DMS53 treated with DMSO at 0.1 percent for 48 hours (cell line): ENCODE data around the gene TCF7.
"Not testable (repeated sequence)": the region's sequence is repeated elsewhere in the genome, so short reads cannot be mapped to it uniquely, and the experiment has no call there.

Experiments
- DNase-seq: peaks from one replicate; lab custom pipeline; 2025; ENCODE audit not compliant: unreplicated experiment; lab: John Stamatoyannopoulos, UW

The TCF7 gene

GRCh38 chr5:134143431-134143830, 28.9 kb downstream of the TCF7 start:
- no peak for DNase-seq

DNA sequence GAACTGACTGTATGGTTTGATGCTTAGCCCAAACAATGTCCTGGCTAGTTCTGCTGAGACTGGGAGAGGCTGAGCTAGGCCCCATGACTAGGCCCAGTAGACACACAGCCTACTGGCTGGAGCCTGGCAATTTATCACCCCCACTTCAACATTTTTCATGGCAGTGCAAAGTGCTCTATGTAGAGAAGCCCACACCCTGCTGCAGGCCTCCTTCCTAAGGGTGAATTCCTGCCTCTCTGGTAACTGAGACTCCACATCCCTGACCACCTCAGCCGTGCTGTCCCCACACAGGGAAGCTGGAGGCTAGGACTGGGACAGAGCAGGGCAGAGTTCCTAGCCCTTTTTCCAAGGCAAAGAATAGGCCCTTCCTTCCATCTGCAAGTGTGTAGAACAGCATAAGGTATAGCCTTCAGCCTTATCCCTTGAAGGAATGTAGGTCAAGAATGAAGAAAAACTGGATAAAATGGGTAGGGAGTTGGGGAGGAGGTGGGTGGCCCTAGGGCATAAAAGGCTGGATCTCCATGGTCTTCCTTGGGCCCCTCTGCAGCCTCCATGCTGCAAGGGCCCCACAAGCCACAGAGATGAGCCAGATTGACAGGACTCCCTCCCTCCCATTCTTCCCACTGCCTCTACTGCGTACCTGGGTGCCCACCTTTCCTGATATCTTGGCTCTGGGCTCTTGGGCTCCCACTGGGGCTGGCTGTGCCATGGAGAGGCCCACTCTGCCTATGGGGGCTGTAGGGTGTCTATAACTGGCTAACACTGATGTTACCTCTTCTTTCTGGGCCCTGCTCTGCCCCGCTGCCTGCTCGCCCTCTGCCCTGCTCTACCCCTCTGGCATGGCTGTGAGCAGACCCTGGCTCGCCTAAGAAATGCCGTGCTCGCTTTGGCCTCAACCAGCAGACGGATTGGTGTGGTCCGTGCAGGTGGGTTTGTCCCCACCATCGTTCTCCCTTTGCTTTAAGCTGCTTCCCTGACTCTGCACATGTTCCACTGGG, 29.8 kb downstream of the TCF7 start:
- no peak for DNase-seq

- no peak for DNase-seq
Observed at GRCh38 chr5:134145041-134145757, 30.7 kb downstream of the TCF7 start.

- DNase-seq = peak; percentile 64
Observed at GRCh38 chr5:134145779-134146581, 31.5 kb downstream of the TCF7 start.

DNA sequence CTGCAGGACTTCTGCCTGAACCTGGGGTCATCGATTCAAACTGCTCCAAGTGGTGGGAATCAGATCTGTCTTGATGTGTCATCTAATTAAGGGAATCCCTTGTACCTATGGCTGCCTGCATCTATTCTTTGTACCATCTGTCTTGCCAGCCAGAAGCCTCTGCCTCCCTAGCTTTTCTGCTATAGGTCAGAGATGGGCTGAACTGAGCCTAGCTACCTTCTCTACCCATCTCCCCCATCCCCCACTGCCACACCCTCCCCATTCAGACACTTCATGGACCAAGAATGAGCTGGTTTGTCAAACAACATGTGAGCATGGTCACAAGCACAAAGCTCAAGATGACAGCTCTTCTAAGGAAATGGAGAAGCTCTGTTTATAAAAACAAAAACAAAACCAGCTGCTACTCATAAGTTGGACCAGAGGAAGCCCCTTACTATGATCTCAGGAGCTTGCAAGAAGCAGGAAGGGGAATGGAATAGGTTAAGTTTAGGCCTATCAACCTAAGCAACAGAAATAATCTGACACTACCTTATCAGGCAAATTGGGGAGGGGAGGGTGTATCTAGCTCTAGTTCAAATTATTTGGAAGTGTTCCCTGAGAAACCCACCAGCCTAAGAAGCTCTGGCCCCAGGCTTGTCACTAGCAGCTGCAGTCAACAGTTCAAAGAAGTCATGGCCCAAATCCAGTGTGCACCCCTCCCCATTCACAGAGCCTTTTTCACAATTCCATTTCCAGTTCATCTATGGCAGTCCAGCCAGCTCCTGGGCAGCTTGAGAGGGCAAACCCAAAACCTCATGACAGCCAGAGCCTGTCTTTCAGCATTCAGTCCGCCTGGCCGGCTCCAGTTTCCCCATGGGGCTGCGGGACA, 32.4 kb downstream of the TCF7 start:
- no peak for DNase-seq

GRCh38 chr5:134148316-134148715, 33.8 kb downstream of the TCF7 start:
- DNase-seq = peak; percentile 14

GRCh38 chr5:134148986-134149539, 34.6 kb downstream of the TCF7 start:
- no peak for DNase-seq

GRCh38 chr5:134149571-134150303, 35.3 kb downstream of the TCF7 start:
- no peak for DNase-seq

DNA sequence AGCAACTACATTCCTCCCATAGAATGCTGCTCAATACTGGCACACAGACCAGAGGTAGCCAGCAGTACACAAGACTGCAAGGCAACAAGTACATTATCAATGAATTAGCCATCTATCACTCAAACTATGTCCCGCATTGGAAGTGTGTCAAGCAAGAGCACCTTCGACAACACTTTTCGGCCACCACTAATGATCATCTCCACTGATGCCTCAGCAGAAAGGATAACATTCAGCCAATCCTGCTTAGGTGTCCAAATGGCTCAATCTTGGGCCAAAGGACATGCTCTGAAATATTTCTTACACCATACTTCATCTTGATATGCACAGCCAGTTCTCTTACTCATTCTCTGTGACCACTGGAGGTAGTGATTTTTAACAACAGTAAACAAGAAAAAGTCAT, 37.2 kb downstream of the TCF7 start:
- DNase-seq = no peak

DNA sequence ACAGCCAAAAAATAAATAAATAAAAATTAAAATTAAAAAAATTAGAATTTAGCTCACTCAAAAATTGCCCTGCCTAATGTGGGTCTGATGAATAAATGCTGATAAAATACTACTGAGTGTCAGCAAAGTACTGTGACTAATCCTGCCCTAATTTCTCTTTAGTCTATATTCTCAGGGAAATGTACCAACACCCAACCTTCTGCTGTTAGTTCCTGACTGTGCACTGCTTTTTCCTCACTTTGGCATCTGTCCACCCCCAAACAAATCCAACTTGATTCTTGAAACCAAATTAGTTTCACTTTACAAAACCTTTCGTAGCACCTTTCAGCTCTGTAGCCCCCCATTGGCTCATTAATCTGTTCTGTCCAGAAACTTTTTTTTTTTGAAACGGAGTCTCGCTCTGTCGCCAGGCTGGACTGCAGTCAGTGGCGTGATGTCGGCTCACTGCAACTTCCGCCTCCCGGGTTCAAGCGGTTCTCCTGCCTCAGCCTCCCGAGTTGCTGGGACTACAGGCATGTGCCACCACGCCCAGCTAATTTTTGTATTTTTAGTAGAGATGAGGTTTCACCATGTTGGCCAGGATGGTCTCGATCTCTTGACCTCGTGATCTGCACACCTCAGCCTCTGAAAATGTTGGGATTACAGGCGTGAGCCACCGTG, 37.8 kb downstream of the TCF7 start:
- not testable (repeated sequence) for DNase-seq

- DNase-seq = no peak
Observed at GRCh38 chr5:134153241-134153640, 38.8 kb downstream of the TCF7 start.

GRCh38 chr5:134153657-134154056, 39.2 kb downstream of the TCF7 start:
- no peak for DNase-seq

- DNase-seq = no peak
Observed at GRCh38 chr5:134161513-134162395, 47.3 kb downstream of the TCF7 start.

- no peak for DNase-seq
Observed at GRCh38 chr5:134162592-134162991, 48.1 kb downstream of the TCF7 start.

DNA sequence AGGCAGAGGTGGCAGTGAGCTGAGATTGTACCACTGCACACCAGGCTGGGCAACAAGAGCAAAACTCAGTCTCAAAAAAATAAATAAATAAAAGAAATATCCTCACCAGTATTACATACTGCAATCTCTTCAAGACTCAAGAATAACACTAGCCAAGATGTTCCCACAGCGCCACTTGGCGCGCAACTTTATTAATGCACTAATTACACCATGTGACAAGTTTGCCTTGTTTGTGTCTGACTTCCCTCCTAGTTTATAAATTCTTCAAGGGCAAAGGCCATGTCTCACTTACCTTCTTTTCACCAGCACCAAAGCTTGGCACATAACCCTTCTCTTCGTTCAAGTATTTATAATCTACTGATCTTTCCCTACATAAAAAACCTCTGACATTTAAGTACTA, 57.5 kb downstream of the TCF7 start:
- DNase-seq = no peak

DNA sequence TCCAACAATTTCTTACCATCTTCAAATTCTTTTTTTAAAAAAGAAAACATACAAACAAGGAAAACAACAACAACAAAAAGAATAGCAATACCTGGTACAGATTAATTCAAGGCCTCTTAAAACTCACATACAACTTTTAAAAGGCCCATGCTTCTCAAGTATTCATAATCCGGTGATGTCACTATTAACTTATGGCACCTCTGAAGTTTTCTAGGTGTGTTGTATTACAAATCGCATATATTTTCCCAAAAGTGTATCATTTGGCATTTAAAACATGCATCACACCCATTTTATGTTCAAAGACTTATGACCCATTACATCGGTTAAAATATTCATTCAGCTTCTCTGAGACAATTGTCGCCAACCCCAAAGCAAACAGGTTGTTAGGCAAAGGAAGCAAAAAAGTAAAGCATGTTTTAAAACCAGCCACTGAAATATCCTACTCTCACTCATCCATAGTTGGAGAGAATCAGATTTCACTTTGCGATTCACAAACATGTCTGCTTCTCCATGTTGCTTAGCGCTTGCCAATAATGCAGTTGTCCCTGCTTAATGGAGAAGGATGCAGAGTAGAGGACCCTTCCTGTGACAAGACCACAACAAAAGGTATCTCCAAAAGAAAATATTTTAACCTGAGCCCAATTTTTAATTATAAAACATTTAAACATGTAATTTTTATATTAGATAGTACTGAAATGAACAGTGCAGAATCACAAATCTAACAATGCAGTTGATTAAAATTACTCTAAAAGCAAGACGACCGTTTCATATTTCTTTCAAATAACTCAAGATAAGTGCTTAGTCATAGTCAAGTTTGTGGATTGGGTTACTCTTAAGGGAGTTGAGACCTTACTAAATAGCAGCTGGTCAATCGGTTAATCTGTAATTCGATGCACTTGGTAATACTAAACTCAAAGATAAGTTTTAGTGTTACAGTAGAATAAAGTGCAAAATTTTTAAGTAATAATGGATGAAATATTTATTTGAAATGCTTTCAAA, 60.7 kb downstream of the TCF7 start:
- DNase-seq = no peak
